Hypothalamus (tissue), 51 donors: ENCODE data around the gene NEURL1B.
"Not testable (repeated sequence)": the region's sequence is repeated elsewhere in the genome, so short reads cannot be mapped to it uniquely, and the experiment has no call there.

Experiments
- DNase-seq, 51 donors: peaks; one replicate each; lab custom pipeline; 2025; lab: John Stamatoyannopoulos, UW

The NEURL1B gene

GRCh38 chr5:172674155-172674554 lies 33.1 kb downstream of the NEURL1B start:
- DNase-seq, result no peak

GRCh38 chr5:172676914-172677475 lies 35.9 kb downstream of the NEURL1B start:
- DNase-seq, result no peak

- DNase-seq, result not testable (repeated sequence)
Observed at GRCh38 chr5:172678362-172678874, 37.4 kb downstream of the NEURL1B start.

- DNase-seq, result peak in 38 of 51 donors; percentile 9 to 86 (median 48)
Observed at GRCh38 chr5:172678902-172679301, 37.8 kb downstream of the NEURL1B start.

- DNase-seq, result no peak
Observed at GRCh38 chr5:172679628-172680212, 38.7 kb downstream of the NEURL1B start.

GRCh38 chr5:172680921-172681320 lies 39.9 kb downstream of the NEURL1B start:
- no peak for DNase-seq

GRCh38 chr5:172681421-172681820 lies 40.4 kb downstream of the NEURL1B start:
- DNase-seq, result no peak

- no peak for DNase-seq
Observed at GRCh38 chr5:172683264-172683644, 42.2 kb downstream of the NEURL1B start.

- peak in 2 of 51 donors; percentile 13 to 19 for DNase-seq
Observed at GRCh38 chr5:172683645-172684471, 42.8 kb downstream of the NEURL1B start.

GRCh38 chr5:172685091-172685490 lies 44.0 kb downstream of the NEURL1B start:
- DNase-seq, result no peak

GRCh38 chr5:172686111-172686510 lies 45.0 kb downstream of the NEURL1B start:
- DNase-seq, result no peak

- no peak for DNase-seq
Observed at GRCh38 chr5:172686539-172687390, 45.7 kb downstream of the NEURL1B start.

GRCh38 chr5:172687940-172688339 lies 46.9 kb downstream of the NEURL1B start:
- DNase-seq, result no peak

GRCh38 chr5:172688349-172689217 lies 47.5 kb downstream of the NEURL1B start:
- DNase-seq, result no peak

- DNase-seq, result no peak
Observed at GRCh38 chr5:172689218-172689572, 48.1 kb downstream of the NEURL1B start.

- no peak for DNase-seq
Observed at GRCh38 chr5:172689801-172690200, 48.7 kb downstream of the NEURL1B start.

GRCh38 chr5:172690258-172691075 lies 49.4 kb downstream of the NEURL1B start:
- peak in 4 of 51 donors; percentile 11 to 20 (median 16) for DNase-seq

- DNase-seq, result no peak
Observed at GRCh38 chr5:172691886-172692285, 50.8 kb downstream of the NEURL1B start.

GRCh38 chr5:172692451-172692850 lies 51.4 kb downstream of the NEURL1B start:
- no peak for DNase-seq
